GM18505 (cell line): ENCODE results near the gene GALNTL6.
"Not testable (repeated sequence)": the region's sequence is repeated elsewhere in the genome, so short reads cannot be mapped to it uniquely, and the experiment has no call there.

Experiments used
- ATAC-seq: cut with Tn5 transposase; IDR thresholded peaks from one replicate; pipeline ENCODE4 v1.9.1; 2021; ENCODE audit not compliant: unreplicated experiment
- POLR2A ChIP-seq: IDR thresholded peaks from 4 replicates; pipeline ENCODE4 v1.6.1; 2011; ENCODE audit warnings: borderline replicate concordance; ENCODE audit not compliant: insufficient read depth, insufficient read length; ENCODE audit errors: extremely low read depth

Gene GALNTL6

DNA sequence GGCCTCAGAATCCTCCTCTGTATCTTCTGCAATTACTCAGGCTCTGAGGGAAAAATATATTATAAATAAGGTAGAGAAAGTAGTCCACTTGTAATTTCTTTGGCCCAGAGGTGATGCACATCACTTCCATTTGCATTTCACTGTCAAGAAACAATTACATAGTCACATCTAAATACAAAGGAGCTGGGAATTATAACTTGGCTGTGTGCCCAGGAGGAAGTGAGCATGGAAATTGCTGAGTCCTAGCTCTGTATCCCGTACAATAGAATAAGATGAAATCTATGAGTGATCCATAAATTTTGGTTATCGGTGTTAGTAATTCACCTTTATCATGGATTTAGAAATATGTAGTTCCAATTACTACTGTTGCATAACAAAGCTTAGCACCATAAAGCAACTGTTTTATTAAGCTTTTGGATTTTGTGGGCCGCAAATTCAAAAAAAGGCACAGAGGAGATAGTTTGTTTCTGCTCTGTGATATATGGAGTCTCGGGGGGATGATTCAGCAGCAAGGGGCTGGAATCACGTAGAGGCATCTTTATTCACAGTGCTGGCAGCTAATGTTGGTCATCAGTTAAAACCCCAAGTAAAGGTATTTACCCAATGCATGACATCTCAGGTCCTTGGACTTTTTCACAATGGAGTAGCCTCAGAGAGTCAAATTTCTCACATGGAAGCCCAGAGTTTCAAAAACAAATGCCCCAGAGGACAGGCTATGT lies 1114.1 kb downstream of the GALNTL6 start:
- no peak for ATAC-seq
- TF ChIP-seq POLR2A: no peak

DNA sequence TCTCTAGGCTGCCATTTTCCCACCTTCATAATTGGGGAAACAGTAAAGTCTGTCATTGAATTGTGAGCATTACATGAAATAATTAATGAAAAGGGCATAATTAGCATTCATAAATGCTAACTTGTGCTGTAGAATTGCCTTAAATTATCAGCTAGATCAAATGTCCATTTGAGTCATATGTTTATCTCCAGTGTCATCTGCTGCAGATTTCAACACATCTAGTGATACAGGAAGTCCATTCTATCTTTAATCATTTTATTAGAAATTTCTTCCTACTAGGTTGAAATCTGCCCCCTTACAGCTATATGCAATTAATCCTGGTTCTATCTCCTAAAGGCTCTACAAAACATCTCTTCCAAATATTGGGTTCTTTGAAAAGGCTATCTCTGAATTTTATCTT lies 1115.1 kb downstream of the GALNTL6 start:
- ATAC-seq: no peak
- TF ChIP-seq POLR2A: no peak

DNA sequence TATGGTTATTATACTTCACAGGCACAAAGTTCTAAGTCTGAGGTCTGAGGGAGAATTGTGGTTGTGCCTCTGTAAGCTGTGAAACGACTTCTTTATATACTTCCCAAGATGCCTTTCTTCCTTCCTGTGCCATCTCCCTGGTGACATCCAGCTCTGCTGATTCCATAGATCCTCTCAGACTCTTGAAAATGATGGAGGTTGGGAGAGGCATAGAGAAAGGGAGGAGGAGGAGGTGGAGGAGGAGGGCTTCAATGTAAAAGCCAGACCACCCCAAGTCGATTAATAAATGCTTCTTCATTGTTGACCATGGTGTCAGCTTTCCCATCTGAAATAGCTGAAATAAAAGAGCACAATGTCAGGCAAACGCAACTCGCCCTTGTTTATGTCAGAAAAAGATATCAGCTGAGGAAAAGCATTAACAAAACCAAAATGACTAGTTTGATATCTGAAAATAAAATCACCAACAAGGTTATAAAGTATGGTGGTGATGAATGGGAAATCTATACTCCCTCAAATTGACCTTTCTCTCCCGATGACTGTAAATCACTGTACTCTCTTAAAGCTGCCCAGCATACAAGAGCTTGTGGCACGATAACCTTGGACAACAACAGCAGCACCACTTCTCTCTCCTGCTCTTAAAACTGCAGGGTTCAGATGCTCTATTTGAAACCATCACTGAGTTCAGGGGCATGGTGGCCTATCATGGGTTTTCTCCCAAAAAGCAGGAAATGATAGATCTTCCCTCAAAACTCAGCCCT lies 1125.0 kb downstream of the GALNTL6 start:
- no peak for ATAC-seq
- TF ChIP-seq POLR2A: no peak

DNA sequence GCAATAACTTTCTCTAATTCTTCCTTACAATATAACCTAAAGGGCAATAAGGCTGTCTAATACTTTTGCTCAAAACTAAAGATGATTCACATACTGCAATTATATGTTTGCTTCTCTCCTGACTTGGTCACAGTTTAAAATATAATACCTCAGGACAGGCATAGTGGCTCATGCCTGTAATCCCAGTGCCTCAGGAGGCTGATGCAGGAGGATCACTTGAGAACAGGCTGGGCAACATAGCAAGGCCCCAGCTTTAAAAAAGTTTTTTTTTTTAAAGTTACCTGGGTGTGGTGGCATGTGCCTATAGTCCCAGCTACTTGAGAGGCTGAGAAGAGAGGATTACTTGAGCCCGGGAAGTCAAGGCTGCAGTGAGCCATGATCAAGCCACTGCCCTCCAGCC lies 1125.7 kb downstream of the GALNTL6 start:
- no peak for ATAC-seq
- no peak for TF ChIP-seq POLR2A

DNA sequence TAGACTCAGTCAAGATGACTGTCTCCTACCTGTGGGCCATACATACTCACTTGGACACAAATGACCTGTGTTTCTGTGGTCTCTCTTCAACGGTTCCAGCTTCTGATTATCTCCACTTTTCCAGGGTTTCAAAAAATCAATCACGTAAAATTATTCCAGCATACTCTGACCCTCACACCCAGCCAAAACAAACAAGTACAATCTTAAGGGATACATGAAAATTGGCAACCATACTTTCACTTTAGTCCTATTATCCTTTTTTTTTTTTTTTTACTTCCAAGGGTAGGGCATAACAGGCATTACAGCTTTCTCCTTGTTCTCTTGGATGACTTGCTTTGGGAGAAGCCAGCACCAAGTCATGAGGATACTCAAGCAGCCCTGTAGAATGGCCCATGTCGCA lies 1129.6 kb downstream of the GALNTL6 start:
- no peak for TF ChIP-seq POLR2A
- ATAC-seq: no peak

DNA sequence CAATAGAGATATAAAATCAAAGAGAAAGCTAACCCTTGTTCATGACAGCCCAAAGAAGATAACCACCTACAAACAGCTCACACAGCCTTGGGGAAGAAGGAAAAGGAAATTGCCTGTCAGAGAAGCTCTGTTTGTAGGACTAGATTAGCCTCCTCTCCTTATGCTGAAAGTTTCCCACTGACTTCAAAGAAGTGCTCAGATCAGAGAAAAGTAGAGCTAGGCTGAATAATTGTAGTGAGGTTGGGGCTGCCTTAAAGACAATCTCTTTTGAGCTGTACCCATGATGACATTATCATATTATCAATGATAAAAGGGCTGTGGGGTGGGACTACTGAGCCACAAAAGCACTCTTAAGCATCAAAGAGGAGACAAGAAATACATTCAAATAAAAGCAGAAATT lies 1132.4 kb downstream of the GALNTL6 start:
- TF ChIP-seq POLR2A: no peak
- ATAC-seq: no peak

DNA sequence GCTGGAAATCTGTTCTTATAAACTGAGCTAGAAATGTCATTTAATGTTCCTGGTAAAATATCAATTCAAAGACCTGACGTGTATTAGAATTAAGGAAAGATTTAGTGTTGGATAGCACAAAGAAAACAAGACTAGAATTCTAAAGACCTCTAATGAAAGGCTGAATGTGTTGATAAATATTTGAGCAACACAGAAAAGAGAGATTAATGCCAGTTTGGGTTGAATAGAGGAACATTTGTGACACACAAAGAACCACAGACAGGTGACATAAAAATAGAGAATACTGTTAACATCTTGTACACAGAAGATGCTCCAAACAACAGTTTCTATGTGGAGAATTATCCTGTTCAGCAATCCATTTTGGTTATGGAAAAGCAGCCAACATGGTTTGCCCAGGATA lies 1133.3 kb downstream of the GALNTL6 start:
- ATAC-seq: no peak

DNA sequence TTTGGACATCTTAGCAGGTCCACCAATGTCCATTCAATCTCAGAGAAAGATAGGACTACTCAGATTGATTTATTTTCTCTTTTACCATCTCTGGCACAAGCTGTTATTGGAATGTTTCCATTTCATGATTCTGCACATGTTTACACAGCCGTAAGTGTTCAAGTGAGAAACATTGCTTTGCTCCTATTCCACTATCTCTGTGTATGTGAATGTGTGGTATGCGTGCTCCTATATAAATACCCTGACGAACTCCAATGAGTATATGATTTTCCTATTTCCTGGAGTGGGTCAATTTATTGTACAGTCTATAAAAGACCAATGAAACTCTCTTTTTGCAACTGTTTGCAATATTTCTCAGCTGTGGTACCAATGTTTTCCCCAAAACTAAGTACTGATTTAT lies 1134.4 kb downstream of the GALNTL6 start:
- no peak for TF ChIP-seq POLR2A
- ATAC-seq: no peak

More for the DNA sequence above, 1133.3 kb downstream of the GALNTL6 start:
- no peak for TF ChIP-seq POLR2A

DNA sequence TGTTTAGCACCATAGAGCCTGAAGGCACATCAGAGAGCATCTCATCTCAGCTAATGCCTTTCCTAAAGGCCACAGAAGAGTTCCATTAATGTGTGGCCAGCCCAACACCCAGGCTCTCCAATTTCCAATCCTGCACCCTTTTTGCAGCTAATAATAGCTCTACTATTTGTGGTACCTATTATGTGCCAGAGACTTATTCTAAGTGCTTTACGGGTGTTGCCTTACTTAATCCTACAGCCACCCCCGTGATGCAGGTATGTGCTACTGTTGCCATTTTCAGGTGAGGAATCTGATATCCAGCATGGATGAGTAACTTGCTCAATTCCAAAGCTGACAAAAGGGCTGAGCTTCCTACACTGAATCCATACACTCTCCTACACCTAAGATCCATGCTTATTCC lies 1137.8 kb downstream of the GALNTL6 start:
- no peak for TF ChIP-seq POLR2A
- ATAC-seq: no peak

DNA sequence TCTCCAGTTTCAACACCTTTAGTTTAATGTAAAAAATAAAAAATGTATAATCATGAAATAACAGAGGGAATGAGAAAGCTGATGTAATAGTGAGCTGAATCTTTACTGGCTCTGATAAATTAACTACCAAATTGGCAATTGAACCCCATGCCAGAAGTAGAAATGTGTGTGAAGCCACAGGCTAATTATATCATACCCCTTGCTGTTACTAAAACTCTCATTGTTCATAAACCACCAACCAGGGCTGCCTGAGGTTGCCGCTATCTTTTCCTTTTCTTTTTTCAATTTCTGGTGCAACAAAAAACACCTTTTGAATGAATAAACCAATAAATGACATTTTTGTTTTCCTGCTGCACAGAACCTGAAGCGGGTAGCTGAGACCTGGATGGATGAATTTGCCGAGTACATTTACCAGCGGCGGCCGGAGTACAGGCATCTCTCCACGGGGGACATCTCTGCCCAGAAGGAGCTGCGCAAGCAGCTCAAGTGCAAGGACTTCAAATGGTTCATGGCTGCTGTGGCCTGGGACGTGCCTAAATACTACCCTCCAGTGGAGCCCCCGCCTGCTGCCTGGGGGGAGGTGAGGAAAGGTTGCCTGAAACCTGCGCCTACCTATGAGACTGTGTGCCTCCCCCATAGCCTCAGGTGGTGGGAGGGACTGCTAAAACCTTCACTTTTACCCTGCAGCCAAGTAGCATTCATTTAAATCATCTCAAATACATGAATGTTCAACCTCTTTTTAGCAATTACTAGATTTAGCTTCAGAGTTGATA lies 1138.7 kb downstream of the GALNTL6 start:
- no peak for TF ChIP-seq POLR2A
- no peak for ATAC-seq

DNA sequence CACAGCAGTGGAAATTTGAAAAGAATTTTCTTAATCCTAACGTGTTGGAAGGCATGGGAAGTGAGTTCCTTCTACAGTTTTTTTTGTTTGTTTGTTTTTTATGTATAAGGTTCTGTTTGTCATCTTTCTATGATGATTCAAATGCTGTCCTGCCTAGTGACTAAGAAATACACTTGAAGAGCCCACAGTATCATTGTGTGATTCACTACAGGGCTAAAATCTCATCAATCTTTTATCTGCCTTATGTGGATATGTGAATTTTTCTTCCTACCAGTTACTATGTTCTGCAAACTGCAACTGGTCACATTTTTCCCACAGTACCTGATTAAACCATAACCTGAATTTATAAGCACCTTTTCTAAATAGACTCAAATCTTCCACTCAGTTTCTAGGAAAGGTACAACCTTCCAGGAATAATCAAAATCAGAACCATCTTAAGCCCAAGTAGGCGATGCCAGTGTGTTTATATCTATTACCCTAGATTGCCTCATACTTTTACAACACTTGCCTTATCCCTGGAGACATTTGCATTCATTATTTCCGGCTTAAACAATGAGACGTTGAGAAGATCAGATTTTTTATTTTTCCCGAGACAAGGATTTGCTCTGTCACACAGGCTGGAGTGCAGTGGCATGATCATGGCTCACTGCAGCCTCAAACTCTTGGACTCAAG lies 1140.8 kb downstream of the GALNTL6 start:
- no peak for ATAC-seq
- no peak for TF ChIP-seq POLR2A

DNA sequence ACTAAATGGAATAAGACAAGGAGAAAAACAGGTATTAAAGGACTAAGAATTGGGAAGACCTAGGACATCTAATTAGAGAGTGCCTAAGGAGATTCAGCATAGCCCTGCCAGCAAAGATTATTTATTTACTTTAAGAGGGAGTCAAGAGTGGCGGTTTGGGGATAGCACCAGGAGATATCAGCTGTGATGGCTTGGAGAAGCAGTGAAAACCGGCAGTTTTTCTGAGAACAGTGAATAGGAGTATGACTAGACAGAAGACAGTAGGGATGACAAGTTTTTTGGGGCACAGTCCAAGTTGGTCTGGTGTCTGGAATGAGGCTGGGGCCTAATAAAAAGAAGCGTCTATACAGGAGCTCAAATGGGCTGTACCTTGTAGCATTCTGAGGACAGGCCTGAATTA lies 1143.1 kb downstream of the GALNTL6 start:
- not testable (repeated sequence) for ATAC-seq

DNA sequence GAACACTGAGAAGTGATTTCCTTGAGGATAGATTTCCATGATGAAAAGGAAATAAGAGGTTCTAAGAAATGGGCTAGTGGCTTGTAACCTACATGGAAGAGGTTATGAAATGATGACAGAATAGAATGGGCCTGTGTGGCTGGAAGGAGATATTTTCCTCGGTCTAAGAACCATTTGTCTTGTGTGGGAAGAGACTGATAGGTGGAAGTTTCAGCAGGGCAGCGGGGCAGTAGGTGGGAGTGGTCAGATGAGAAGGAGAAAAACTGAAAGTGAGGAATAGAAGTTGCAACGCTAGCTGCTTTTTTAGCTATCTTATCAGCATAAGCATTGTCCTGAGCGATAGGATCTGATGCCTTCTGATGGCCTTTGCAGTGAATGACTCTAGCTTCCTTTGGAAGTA lies 1144.0 kb downstream of the GALNTL6 start:
- no peak for ATAC-seq
- no peak for TF ChIP-seq POLR2A
